ENCODE results near the gene C12orf42. TPM values are rescaled to one million over a fixed set of nuclear protein-coding genes. Genes with fewer than 3 reads are reported as not detected.

The C12orf42 gene
- polyA plus RNA-seq, 3 donors = 0.07 to 0.14 TPM; not detected in 1

- no peak for DNase-seq
Measured at GRCh38 chr12:103268831-103269514, 226.8 kb downstream of the C12orf42 start.

- no peak for DNase-seq
Measured at GRCh38 chr12:103257763-103258162, 238.0 kb downstream of the C12orf42 start.

Other genes starting within 250 kb of the C12orf42 start
- gene STAB2, start 91.3 kb upstream of the C12orf42 start, polyA plus RNA-seq (ENCODE audit: insufficient read length in 3 of 3) = 1 to 10 TPM in 2 of 3 donors, under 1 TPM in 1; 0.84 to 3.8 (median 1.9) TPM

Measured in renal pelvis (tissue), 4 donors.